ENCODE results near the gene CSF3R.

- TF ChIP-seq POLR2A (IDR thresholded peaks at IDR 0.05; ENCODE audit: low read depth, low read length) (no peak), TAF1 (IDR thresholded peaks at IDR 0.05; ENCODE audit: low read depth, low read length) (no peak)
These were observed at the start of gene CSF3R for GRCh38 chr1:36482724-36483388.
